ENCODE results near the gene GIMAP8.
A peak's percentile ranks its signal among the peaks of the same experiment; 100 is the strongest.
"Not testable (repeated sequence)": the region's sequence is repeated elsewhere in the genome, so short reads cannot be mapped to it uniquely, and the experiment has no call there.

The GIMAP8 gene

DNA sequence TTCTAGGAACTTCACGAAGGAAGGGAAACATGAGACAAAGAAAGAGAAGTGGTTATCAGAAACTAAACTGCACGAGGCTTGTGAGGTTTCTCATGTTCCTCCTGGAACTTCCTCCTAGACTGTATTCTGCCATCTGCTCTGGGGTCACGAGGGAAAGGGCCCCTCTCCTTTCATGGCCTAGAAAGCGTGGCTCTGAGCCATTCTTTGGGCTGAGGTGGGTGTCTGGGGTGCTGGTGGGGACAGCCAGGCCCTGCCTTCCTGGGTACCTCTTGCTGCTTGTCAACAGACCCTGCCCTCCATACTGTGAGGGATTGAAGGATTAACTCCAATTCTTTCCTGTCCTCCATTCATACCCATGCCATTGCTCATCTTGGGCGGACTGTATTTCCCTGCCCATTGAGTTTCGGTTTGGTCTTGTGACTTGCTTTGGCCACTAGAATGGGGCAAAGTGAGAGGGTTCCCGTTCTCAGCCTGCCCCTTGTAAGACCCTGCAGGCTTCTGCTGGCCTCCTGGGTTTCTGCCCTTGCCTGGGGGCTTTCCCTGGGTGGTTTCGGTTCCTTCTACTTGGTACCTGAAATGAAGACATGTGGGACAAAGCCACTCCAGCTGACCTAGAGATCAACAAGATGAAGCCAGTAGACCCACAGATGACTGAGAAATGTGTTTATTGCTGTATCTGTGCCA lies 14.9 kb upstream of the GIMAP8 start:
- no peak for DNase-seq (ENCODE audit: low read depth in 2 of 2)

DNA sequence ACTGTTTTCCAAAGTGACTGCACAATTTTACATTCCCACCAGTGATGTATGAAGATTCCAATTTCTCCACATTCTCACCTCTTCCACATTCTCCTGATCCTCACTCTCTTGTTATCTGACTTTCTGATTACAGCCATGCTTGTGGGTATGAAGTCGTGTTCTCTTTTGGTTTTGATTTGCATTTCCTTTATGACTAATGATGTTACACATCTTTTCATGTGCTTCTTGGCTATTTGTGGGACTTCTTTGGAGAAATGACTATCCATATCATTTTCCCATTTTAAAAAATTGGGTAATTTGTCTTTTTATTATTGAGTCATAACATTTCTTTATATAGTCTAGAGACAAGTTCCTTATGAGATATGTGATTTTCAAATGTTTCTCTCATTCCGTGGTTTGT lies 10.5 kb upstream of the GIMAP8 start:
- DNase-seq (ENCODE audit: low read depth in 2 of 2) = no peak

DNA sequence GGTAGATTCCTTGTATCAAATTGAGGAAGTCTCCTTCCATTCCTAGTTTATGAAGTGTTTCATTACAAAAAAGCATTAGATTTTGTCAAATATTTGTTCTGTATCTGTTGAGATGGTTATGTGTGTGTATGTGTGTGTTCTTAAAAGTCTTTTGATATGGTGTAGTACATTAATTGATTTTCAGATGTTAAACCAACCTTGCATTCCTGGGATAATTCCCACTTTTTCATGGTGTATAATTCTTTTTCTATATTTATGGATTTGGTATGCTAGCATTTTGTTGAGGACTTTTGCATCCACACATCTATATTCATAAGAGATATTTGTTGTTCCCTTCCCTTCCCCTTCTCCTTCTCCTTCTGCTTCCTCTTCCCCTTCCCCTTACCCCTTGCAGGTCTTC lies 8.9 kb upstream of the GIMAP8 start:
- no peak for DNase-seq (ENCODE audit: low read depth in 2 of 2)

DNA sequence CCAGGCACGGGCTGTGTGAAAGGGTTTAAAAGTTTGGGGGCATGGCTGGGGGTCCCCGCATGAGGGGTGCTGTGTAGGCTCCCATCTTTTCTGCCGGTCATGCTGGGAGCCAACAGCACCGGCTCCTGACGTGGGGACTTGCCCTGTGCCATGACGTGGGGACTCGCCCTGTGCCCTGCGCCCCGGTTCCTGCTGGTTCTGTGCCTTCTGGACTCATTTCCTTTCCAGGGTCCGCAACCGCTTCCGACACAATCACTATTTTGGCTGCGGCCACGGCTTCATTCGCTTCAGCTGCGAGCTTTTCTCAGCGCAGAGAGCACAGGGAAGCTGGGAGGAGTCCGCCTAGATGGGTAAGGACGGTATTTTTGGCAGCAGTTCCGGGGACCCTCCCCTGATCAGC lies 7.6 kb upstream of the GIMAP8 start:
- DNase-seq (ENCODE audit: low read depth in 2 of 2) = no peak

DNA sequence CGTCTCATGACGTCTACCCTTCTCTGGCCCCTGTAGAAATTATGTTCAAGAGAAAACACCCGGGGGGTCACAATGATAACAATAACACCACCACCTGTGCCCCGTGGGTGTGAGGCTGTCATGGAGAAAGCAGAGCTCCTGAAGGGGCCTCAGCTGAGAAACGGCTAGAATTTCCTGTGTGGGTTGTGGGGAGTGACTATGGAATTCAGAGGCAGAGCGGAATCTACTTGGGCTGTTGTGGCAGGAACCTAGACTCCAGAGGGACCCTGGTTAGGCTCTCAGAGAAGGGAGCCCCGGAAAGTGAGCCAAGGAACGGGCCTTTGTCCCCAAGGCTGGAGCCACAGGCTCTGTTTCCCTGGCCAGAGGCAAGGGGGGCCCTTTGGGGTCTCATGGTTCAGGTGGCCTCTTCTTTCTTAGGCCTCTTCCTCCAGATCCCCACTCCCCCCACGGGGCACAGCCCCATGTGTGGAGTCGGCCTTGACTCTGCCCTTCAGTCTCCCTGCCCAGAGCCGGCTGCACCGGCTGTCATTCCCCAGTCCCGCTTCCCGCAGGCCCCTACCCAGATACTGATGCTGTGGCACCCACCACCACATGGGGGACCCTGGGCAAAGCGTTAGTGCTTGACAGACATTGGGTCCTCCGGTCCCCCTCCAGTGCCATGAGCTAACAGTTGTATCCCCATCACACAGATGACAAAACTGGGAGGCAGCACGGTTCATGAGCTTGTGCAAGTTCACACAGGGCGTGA lies 6.5 kb upstream of the GIMAP8 start:
- DNase-seq (ENCODE audit: low read depth in 2 of 2) = no peak

DNA sequence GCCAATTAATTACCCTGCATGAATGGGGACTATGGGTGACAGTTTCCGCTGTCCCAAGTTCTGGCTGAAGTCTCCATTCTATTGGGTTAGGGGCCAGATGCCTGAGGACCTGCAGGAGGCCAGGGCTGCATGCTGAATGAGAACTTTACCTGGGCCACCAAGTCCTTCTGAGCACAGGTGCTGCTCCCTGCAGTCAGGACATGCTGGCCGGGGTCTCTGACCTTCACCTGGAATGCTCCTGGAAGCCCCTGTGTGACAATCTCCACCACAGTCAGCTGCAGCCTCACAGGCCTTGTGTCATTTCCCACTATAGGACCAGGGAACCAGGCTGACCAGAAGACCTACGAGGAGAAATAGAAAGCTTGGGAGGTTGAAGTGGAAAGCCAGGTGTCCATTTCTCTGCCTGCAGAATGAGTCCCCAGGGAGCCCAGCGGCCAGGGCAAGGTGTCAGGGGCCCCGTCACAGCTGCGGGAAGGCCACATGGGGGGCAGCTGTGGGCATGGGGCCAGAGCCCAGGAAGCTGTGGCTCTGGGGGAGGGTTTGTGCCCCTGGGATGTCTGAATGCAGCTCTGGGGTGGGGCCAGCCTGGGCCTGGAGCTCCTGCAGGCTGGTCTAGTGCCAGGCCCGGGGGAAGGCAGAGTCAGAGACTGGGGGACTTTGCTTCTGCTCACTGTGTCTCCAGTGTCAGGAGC lies 5.6 kb upstream of the GIMAP8 start:
- no peak for DNase-seq (ENCODE audit: low read depth in 2 of 2)

DNA sequence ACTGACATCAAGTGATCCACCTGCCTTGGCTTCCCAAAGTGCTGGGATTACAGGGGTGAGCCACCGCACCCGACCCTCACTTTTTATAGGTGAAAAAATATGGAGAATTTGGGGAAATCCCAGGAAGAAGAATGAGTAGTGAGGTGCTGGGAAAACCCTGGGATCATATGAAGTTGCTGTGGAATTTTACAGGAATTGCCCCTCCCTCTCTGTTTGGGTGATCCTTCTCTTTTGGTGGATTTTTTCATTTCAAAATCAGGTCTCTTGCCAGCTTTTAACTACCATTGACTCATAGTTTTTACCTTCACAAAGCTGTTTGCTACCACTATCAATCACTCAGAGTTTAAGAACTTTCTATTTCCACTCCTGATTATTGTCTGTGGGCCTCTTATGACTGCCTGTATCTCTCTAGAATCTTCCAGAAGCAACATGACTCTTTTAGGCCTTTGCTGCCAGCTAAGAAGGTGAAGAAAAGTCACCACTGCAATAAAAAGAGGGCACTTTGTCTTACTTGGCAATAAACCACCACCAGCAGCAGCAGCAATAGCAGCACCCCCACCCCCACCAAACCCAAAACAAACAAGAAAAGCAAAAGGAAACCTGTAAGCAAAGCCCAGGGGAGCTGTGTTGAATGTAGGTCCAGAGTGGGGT lies 4.0 kb upstream of the GIMAP8 start:
- no peak for DNase-seq (ENCODE audit: low read depth in 2 of 2)

DNA sequence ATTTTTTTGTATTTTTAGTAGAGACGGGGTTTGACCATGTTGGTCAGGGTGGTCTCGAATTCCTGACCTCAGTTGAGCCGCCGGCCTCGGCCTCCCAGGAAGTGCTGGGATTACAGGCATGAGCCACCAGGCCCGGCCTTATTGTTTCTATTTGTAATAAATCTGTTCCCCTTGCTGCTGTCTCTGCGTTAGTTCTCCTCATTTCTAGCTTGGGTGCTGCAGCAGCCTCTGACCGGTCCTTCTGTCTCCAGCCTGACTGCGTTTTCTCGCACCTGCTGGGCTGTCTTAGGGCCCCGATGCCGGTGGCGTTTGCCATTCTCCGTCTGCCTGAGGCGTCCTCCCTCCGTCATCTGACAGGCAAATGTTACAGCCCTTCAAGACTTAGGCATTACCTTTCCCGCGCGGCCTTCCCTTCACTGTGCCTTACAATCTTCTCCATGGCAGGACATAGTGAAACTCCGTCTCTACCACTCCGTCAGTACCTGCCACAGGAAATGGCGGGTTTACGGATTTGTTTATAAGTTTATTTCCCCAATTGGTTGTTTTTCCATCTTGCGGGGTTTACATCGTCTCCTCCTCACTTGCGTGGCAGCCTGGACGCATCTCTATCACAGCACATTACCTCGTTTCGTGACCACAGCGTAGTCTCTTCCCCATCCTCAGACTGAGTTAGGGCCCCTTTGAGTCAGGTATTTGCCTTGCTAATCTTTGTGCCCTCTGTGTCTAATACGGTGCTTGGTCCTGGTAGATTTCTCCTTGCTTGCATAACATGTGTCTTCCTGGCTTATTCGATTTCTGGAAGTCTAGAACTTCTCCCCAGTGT lies 2.3 kb upstream of the GIMAP8 start:
- no peak for DNase-seq (ENCODE audit: low read depth in 2 of 2)

DNA sequence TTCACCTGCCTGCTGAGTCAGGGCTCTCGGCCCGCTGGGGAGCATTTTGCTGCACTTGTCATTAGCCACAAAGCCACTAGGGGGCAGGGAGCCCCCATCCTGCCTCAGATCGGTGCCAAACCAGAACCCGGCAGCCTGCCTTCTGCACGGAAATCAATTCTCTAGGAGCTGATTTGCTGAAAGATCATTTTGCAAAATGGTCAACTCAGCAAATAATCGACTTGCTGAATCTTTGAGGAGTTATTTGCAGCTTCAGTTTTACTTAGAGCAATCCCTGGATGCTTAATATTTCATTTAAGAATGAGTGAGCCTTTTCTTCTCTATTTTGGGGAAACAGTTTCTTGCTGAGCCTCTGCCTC lies 1.7 kb upstream of the GIMAP8 start:
- peak; percentile 72 to 78 for DNase-seq (ENCODE audit: low read depth in 2 of 2)

DNA sequence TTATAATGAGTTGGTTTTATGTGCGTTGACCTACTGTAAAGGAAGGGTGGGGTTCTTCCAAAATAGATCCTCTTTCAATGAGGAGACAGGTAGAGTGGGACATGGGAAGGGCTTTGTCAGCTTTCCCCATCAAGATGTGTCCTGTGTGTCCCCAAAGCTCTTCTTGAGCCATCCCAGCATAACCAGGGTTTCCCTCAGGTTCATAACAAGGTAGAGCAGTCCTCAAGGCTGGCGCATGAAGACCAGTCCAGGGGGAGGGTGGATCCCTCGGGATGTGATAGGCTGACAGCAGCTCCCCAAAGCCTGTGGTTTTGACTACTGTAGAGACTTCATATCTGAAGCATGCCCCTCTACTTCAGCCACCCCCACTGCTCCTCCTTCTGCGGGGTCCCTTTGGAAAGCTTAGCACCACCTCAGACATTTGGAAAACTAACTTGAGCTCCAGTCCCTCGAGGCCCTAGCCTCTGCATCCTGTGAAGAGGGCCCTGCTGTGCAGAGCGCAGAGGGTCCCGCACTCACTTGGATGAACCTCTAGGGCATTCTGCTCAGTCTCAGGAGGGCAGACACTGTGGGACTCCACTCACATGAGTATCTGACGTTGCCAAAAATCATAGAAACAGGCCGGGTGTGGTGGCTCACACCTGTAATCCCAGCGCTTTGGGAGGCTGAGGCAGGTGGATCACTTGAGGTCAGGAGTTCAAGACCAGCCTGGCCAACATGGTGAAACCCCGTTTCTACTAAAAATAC lies 1.1 kb upstream of the GIMAP8 start:
- no peak for DNase-seq (ENCODE audit: low read depth in 2 of 2)

DNA sequence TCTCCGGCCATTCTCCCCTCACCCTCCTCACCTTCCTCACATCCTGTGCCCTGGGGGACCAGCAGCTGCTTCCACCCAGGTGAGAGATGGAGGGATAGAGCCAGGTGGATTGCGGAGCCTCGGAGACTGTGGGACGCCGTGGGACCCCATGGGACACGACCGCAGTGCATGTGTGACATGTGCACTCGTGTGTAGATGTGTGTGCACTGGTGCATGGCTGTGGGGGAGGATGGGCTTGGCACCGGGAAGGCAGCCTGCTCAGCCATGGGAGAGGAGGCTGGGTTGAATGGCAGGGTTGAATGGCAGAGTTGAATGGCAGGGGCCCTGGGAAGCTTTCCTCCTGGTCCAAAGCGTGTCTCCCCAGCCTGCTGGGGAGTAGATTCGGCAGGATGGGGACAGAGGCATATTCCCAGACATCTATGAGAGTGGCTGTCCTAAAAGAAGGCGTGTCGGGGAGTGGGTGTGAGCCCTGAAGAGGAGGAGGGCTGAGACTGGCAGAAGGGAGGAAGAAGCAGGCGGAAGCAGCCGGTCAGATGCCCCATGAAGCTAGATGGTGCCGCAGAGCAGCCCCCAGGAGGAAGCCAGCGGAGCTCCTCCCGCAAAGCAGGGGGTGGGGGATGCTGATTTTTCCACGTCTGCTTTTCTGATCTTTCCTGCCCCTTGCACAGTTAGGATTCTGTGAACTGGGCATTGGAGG lies 815 bp downstream of the GIMAP8 start:
- DNase-seq (ENCODE audit: low read depth in 2 of 2) = peak in 1 of 2 donors; percentile 38

DNA sequence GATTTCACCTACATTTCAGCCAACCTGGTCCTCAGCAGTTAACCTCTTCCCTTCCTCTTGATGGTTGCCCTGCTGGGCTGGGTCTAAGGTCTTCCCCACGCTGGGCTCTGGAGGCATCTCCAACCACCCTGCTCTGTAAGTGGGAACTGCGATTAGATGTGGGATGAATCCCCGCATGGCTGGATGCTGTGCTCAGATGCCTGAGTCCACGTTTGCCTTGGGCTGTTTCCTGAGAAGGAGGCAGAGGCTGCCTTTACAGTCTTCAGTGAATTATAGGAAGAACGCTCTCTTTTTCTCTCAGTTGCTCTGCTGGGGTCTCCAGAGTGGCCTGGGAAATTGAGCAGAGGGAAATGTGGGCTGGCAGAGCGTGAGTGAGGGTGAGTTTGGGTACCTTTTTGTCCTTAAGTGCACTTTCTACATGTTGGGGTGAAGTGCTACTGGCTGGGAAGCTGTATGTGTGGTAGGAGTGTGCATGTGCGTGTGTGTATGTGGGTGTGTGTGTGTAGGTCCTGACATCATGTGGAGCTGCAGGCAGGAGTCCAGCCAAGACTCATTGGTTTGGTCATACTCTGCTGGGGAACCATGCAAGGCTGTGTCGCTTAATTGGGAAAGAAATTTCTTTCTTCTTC lies 1.5 kb downstream of the GIMAP8 start:
- DNase-seq (ENCODE audit: low read depth in 2 of 2) = no peak

DNA sequence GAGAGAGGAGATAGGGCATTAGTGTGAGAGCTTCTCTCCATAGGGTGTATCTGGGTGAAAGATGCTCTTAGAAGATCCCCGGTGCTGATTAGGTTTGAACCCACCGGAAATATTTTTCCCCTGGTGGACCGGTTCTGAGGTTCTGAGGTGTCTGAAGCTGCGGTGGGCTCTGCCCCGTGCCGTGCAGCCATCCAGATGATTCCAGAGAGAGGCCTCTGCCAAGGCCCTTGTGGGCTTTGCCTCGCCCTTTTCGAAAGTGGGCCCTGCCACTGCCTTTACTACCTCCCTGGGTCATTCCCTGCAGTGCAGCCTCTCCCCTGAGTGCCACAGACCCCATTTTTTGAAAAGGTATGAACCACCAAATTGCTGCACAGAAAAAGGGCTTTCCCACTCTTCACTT lies 2.8 kb downstream of the GIMAP8 start:
- DNase-seq (ENCODE audit: low read depth in 2 of 2) = no peak

DNA sequence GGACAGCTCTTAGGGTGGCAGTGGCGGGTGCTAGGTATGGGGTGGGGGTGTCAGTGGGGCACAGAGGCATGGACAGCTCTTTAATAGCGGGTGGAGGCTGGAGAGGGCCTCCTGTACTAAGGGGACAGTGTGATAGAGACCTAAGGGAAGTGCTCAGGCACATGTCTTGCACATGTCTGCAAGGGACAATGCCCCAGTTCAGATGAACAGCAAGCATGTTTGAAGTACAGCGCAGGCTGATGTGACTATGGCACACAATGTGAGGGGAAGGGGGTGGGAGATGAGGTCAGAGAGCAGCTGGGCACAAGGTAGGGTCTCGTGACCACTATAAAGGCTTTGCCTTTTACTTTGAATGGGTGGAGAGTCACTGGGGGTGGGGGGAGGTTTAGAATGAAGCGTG lies 3.5 kb downstream of the GIMAP8 start:
- DNase-seq (ENCODE audit: low read depth in 2 of 2) = no peak

DNA sequence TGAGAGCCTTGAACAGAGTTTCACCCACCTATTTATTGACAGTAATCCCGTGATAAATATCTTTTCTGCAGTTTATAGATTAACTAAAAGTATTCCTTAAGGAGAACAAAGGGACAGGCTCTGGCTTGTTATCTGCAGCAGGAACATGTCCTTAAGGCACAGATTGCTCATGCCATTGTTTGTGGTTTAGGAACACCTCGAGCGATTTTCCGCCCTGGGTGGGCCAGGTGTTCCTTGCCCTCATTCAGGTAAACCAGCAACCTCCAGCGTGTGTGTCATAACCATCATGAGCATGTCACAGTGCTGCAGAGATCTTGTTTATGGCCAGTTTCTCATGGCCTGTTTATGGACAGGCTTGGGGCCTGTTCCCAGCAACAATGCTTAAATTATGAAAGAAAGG lies 6.6 kb downstream of the GIMAP8 start:
- not testable (repeated sequence) for DNase-seq (ENCODE audit: low read depth in 2 of 2)

DNA sequence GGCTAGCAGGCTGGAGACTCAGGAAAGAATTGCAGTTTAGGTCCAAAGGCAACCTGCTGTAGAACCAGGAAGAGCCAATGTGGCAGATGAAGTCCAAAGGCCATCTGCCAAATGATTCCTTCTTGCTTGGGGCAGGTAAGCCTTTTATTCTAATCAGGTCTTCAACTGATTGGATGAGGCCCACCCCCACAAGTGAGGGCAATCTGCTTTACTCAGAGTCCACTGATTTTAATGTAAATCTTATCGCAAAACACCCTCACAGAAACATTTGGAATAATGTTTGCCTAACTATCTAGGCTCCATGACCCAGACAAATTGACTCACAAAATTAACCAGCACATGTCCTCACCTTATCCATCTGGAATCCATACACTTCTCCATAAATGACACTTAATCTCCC lies 7.8 kb downstream of the GIMAP8 start:
- no peak for DNase-seq (ENCODE audit: low read depth in 2 of 2)

DNA sequence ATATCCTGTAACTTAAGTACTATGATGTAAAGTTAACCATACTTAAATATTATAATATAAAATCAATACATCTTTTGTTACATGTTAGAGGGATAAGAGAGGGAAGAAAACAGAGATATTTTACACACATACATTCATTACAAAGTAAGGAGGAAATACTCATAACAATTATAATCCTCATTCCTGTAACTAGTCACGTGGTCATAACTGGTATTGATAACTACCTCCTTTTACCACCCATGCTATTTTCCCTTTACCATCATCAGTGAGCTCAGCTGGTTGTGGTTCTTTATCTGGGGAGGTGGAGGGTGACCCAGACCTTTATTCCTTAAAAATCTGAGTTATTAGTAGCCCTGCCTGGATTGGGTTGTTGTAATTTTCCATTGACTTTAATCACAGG lies 8.3 kb downstream of the GIMAP8 start:
- no peak for DNase-seq (ENCODE audit: low read depth in 2 of 2)

DNA sequence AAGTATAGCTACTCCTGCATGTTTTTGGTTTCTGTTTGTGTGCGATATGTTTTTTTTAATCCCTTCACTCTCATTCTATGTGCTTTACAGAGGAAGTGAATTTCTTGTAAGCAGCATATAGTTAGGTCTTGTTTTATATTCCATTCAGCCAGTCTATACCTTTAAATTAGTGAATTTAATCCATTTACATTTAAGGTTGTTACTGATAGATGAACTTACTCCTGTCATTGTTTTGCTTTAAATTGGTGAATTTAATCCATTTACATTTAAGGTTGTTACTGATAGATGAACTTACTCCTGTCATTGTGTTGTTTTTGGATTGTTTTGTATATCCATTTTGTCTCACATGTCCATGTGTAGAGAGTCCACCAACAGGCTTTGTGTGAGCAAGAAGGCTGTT lies 11.1 kb downstream of the GIMAP8 start:
- DNase-seq (ENCODE audit: low read depth in 2 of 2) = no peak

DNA sequence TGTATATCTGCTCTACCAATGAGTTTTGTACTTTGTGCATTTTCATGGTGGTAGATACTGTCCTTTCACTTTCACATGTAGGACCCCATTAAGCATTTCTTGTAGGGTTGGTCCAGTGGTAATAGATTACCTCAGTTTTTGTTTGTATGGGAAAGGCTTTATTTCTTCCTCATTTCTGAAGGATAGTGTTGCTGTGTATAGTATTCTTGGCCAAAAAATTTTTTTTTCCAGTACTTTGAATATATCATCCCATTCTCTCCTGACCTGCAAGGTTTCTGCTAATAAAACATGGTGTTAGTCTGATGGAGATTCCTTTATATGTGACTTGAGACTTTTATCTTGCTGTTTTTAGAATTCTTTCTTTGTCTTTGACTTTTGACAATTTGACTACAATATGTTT lies 12.0 kb downstream of the GIMAP8 start:
- no peak for DNase-seq (ENCODE audit: low read depth in 2 of 2)

DNA sequence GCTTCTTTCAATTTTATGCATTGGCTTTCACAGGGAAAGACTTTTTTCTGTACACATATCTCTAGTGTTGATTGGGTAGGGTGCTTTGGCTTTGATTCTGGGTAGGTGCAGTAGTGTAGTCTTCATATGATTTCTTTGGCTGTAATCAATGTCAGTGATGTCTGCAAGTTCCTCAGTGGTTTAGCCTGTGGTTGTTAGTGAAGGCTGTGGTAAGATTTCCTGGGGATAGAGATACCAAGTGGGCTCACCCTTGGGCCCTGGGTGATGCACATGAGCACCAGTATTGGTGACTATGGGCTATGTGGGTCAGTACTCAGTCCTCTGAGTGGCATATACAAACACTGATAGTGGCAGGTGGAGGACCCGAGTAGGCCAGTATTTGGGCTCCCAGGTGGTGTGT lies 13.0 kb downstream of the GIMAP8 start:
- DNase-seq (ENCODE audit: low read depth in 2 of 2) = no peak

Data from stimulated activated CD8-positive, alpha-beta memory T cell treated with anti-CD3 and anti-CD28 coated beads, Interleukin-7, amount 100 ng/mL, for 1 hour (primary cell).